AG20443 (cell line): ENCODE measurements around the gene AHCYL2.
"Not testable (repeated sequence)": the region's sequence is repeated elsewhere in the genome, so short reads cannot be mapped to it uniquely, and the experiment has no call there.

Experiments used
- DNase-seq: peaks from one replicate; pipeline ENCODE4 v3.0.0; 2012; ENCODE audit warnings: low spot score, mixed read lengths

The AHCYL2 gene

GRCh38 chr7:129209067-129209926 is 15.5 kb upstream of the AHCYL2 start:
- no peak for DNase-seq

GRCh38 chr7:129210256-129210988 is 14.4 kb upstream of the AHCYL2 start:
- DNase-seq, result peak; percentile 90

GRCh38 chr7:129210989-129211312 is 13.9 kb upstream of the AHCYL2 start:
- no peak for DNase-seq

- no peak for DNase-seq
Measured at GRCh38 chr7:129212126-129212525, 12.7 kb upstream of the AHCYL2 start.

- DNase-seq, result no peak
Measured at GRCh38 chr7:129212596-129212995, 12.2 kb upstream of the AHCYL2 start.

GRCh38 chr7:129213828-129214227 is 11.0 kb upstream of the AHCYL2 start:
- no peak for DNase-seq

GRCh38 chr7:129215691-129216090 is 9.1 kb upstream of the AHCYL2 start:
- DNase-seq, result not testable (repeated sequence)

GRCh38 chr7:129216101-129216715 is 8.6 kb upstream of the AHCYL2 start:
- DNase-seq, result not testable (repeated sequence)

GRCh38 chr7:129216821-129217416 is 7.9 kb upstream of the AHCYL2 start:
- DNase-seq, result not testable (repeated sequence)

GRCh38 chr7:129218514-129219062 is 6.2 kb upstream of the AHCYL2 start:
- peak; percentile 89 for DNase-seq

GRCh38 chr7:129219166-129219565 is 5.7 kb upstream of the AHCYL2 start:
- not testable (repeated sequence) for DNase-seq

GRCh38 chr7:129222064-129222463 is 2.8 kb upstream of the AHCYL2 start:
- DNase-seq, result no peak

GRCh38 chr7:129225206-129225930 is 538 bp downstream of the AHCYL2 start:
- peak; percentile 51 for DNase-seq

- DNase-seq, result no peak
Measured at GRCh38 chr7:129225931-129226572, 1.2 kb downstream of the AHCYL2 start.

GRCh38 chr7:129227646-129228578 is 3.1 kb downstream of the AHCYL2 start:
- no peak for DNase-seq

- no peak for DNase-seq
Measured at GRCh38 chr7:129228633-129229032, 3.8 kb downstream of the AHCYL2 start.

- no peak for DNase-seq
Measured at GRCh38 chr7:129231666-129232065, 6.8 kb downstream of the AHCYL2 start.

- DNase-seq, result no peak
Measured at GRCh38 chr7:129238546-129238945, 13.7 kb downstream of the AHCYL2 start.

GRCh38 chr7:129240119-129240820 is 15.4 kb downstream of the AHCYL2 start:
- peak; percentile 11 for DNase-seq
